Measurements from ENCODE around the gene WWC2.
"Not testable (repeated sequence)": the region's sequence is repeated elsewhere in the genome, so short reads cannot be mapped to it uniquely, and the experiment has no call there.

WWC2 gene

DNA sequence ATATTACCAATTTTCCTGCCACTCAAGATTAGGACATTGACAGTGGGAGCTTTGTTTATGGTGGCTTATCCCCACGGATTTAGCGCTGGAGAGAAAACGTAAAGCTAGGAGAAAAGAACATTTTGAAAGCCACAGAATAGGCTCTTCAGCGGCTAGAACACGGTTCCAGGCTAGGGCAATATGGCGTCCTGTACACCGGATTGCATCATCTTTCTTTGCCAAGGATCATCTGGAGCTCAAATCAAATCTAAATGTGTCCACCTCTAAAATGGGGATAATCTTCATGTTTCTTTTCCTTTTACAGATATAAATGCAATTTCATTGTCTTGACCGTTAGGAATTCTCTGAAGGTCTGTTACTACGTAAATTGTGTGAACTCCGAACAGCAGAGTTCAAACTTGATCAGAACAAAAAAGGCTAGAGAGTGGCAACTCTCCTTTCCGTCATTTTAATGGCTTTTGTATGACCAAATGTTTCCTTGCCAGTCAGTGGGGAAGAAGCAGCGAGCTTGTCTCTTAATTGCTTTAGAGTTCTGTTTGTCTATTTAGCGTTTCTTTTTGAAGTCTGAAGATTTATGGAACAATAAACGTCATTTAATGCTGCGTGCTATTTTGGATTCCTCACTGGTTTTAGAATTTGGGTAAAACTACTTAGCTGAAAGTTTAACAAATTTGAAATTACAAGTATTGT lies 2.6 kb upstream of the WWC2 start:
- Mint-ChIP-seq H3K27ac (no peak overlapping the region), H3K4me3 (no peak overlapping the region), H3K4me1 (peaks cover 18% of the 10 kb centered on the region), H3K9me3 (no peaks in the 10 kb centered on the region), H3K27me3 (peaks cover 1% of the 10 kb centered on the region), H3K36me3 (no peaks in the 10 kb centered on the region)

DNA sequence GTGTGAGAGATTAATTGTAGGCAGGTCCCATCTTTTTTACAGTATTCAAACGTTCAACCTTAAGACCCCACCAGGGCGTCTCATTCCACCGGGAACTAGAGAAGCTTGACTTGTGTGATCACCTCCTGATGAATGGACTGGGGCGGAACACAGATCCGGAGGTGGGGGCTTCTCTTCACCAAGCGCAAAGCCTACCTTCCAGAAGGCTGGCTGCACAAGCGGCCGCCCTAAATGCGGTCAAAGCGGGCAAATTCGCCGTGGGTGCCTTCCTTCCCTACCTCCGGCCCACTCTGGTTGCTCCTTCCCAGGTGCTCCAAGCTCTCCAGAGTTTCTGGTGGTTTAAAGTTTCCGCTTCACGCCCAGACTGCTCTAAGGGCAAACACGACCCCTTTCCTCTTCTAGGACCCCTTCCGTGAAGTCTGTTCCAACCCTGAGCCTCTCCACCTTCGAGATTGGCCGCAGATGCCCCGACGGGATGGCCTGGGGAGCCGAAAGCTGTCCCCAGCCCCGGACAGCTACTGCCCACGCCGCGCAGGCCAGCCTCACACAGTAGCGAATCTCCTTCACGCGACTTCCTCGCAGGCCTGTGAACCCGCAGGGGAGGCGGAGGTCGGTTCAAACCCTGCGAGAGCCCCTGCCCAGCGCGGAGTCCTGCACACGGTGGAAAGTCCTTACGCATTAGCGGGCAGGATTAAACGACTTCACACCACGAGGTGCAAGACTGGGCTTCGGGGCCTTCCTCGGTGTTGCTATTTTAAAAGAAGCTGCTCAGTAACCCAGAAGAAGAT lies 1.6 kb upstream of the WWC2 start:
- peaks cover 24% of the 10 kb centered on the region for H3K4me1 Mint-ChIP-seq
- peaks cover 1% of the 10 kb centered on the region for H3K27me3 Mint-ChIP-seq
- H3K9me3 Mint-ChIP-seq, result no peaks in the 10 kb centered on the region
- no peaks in the 10 kb centered on the region for H3K36me3 Mint-ChIP-seq
- peak overlapping the region; percentile 81 for H3K27ac Mint-ChIP-seq
- H3K4me3 Mint-ChIP-seq, result peak overlapping the region; percentile 66

DNA sequence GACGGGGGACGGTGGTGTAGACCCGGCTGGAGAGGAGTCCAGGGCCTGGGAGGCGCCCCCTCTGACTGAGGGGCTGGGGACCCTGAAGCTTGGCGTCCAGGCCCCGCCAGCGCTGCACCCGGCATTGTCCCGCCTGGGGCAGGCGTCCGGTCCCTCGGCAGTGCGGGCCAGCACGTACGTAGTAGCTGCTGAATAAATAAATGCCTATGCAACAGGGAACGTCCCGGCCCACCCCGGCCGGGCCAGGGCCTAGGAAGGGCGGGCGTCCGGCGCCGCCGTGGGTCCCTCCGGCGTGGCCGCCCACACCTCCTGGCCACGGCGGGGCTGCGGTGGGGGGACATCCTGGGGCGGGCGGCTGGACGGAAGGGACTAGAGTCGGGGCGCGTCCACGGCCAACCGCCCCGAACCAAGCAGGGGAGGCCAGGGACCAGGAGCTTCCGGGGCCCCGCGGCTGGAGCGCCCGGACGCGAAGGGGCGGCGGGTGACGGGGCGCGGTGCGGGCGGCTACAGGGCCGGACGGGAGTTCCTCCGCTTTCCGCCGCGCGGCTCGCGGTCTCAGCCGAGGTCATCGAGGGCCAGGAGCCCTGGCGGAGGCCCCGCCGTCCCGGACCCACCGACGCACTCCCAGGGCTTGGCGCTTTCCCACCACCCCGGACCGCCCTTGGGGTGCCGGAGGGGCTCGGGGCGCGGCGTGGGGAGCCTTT lies 886 bp upstream of the WWC2 start:
- peaks cover 24% of the 10 kb centered on the region for H3K4me1 Mint-ChIP-seq
- no peaks in the 10 kb centered on the region for H3K36me3 Mint-ChIP-seq
- H3K9me3 Mint-ChIP-seq, result no peaks in the 10 kb centered on the region
- no peak overlapping the region for H3K27ac Mint-ChIP-seq
- H3K4me3 Mint-ChIP-seq, result peak overlapping the region; percentile 74
- peaks cover 1% of the 10 kb centered on the region for H3K27me3 Mint-ChIP-seq

DNA sequence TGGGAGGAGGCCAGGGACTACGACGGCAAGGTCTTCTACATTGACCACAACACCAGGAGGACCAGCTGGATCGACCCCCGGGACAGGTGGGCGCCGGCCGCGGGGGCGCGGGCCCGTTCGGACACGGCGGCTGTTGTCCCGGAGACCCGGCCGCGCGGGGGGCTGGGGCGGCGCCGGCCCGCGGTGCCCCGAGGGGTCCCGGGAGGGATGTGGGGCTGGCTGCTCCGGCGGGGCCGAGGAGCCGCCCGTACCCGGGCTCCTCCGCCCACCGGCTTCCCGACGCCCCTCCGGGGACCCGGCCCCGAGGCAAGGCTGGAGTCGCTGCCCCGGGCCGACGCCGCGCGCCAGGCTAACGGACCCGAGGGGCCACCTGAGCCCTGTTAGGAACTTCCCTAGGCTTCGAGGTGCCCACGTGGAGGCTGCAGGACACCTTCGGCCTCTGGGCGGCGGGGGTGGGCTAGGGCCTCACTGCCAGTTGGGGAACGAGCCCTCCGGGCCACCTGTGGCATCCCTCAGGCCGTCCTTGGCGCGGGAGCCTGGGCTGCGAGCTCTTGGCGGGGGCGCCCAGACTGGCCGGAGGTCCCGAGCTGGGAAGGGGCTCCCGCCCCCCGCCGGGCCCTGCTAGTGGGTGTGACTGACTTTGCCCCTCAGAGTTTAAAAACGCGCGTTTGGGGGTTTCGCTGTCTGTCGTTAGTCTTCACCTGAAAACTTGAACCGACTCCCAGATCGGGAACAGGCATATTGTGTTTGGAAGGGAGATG lies 660 bp downstream of the WWC2 start:
- peaks cover 24% of the 10 kb centered on the region for H3K4me1 Mint-ChIP-seq
- peaks cover 2% of the 10 kb centered on the region for H3K27me3 Mint-ChIP-seq
- H3K9me3 Mint-ChIP-seq, result no peaks in the 10 kb centered on the region
- no peak overlapping the region for H3K27ac Mint-ChIP-seq
- no peaks in the 10 kb centered on the region for H3K36me3 Mint-ChIP-seq
- peak overlapping the region; percentile 74 for H3K4me3 Mint-ChIP-seq

DNA sequence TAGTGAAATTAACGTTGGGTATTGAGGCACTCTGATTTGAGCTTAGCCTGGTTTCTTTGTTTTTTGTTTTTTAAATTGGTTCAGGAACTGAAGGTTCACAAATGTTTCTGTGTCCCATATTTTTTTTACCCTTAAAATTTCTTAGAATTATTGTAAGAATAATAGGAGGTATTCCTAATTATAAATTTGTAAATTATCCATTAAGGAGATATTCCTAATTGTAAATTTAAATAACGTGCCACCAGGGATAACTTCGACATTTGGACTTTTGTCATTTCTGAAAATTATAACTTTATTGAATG lies 1.2 kb downstream of the WWC2 start:
- no peaks in the 10 kb centered on the region for H3K36me3 Mint-ChIP-seq
- H3K4me3 Mint-ChIP-seq, result peak overlapping the region; percentile 74
- peaks cover 2% of the 10 kb centered on the region for H3K27me3 Mint-ChIP-seq
- H3K9me3 Mint-ChIP-seq, result no peaks in the 10 kb centered on the region
- H3K27ac Mint-ChIP-seq, result no peak overlapping the region
- H3K4me1 Mint-ChIP-seq, result peaks cover 24% of the 10 kb centered on the region

DNA sequence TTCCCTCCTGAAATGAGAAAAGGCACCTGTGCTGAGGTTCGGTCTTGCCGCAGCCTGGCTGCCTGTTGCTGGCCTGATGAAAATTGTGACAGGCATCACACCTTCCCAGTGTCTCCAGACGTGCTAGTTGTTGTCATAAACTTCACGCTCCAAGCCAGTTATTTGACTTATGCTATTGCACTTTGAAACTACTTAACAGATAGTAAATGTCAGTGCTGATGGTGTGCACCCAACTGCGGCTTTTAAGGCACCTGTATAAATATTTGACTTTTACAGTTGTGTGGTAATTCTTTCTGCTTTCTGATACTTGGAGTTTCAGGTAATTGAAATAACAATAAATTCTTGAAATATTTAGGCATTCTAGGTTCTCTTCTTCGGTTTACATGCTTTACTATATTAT lies 1.8 kb downstream of the WWC2 start:
- Mint-ChIP-seq H3K4me1 (peaks cover 24% of the 10 kb centered on the region), H3K27me3 (peaks cover 2% of the 10 kb centered on the region)

DNA sequence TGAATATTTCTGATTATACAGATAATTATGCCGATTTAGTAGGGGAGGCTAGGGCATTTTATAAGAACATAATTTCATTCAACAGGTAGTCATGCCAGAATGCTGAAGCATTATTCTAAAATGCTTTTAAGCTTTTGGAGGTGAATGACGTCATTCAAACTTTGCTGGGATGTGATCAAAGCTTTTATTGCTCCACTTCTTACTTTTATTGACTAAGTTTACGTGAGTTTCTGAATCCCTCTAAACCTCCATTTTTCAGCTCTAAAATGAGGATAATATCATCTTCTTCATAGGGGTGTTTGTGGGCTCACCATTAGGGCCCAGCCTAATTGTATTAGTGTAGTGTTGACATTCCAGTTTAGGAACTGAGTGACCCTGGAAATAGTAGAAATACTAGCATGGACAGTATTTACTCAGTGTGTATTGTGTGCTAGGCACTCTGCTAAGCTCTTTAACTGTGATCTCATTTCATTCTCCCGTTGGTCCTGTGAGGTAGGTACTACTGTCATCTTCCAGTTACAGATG lies 3.0 kb downstream of the WWC2 start:
- peaks cover 5% of the 10 kb centered on the region for H3K27me3 Mint-ChIP-seq
- H3K9me3 Mint-ChIP-seq, result no peaks in the 10 kb centered on the region
- no peak overlapping the region for H3K4me3 Mint-ChIP-seq
- H3K36me3 Mint-ChIP-seq, result no peaks in the 10 kb centered on the region
- peaks cover 20% of the 10 kb centered on the region for H3K4me1 Mint-ChIP-seq
- H3K27ac Mint-ChIP-seq, result no peak overlapping the region

More for the DNA sequence above, 1.8 kb downstream of the WWC2 start:
- Mint-ChIP-seq H3K36me3 (no peaks in the 10 kb centered on the region), H3K9me3 (no peaks in the 10 kb centered on the region), H3K4me3 (peak overlapping the region; percentile 23), H3K27ac (no peak overlapping the region)

DNA sequence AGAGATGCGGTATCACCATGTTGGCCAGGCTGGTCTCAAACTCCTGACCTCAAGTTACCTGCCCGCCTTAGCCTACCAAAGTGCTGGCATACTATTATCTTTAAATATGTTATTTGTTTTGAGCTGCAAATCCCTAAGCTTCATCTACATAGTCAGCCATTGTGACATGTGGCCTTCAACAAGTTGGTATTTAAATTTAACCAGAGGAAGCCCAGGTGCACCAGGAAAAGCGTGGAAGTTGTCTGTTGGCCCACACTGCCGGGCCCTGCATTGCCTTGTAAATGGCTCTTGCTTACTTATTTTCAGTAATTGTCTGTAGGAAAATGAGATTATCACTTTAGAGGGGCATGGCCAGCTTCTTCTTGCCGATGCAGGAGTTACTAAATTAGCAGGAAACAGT lies 6.0 kb downstream of the WWC2 start:
- Mint-ChIP-seq H3K27me3 (peaks cover 5% of the 10 kb centered on the region), H3K4me3 (no peak overlapping the region), H3K36me3 (peaks cover 1% of the 10 kb centered on the region), H3K9me3 (no peaks in the 10 kb centered on the region), H3K27ac (no peak overlapping the region), H3K4me1 (peaks cover 15% of the 10 kb centered on the region)

DNA sequence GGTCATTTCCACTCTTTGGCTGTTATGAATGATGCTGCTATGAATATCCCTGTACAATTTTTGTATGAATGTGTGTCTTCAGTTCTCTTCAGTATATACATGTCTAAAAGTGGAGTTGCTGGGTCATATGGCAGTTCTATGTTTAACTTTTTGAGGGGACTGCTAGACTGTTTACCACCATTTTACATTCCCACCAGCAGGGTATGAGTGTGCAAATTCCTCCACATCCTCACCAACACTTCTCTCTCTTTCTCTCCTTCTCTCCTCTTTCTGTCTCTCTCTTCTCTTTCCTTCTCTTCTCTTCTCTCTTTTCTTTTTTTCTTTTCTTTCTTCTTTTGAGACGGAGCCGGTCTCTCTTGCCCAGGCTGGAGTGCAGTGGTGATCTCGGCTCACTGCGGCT lies 7.8 kb downstream of the WWC2 start:
- Mint-ChIP-seq H3K4me1 (peaks cover 7% of the 10 kb centered on the region), H3K27ac (no peak overlapping the region), H3K27me3 (peaks cover 5% of the 10 kb centered on the region), H3K36me3 (peaks cover 1% of the 10 kb centered on the region), H3K9me3 (no peaks in the 10 kb centered on the region), H3K4me3 (no peak overlapping the region)

DNA sequence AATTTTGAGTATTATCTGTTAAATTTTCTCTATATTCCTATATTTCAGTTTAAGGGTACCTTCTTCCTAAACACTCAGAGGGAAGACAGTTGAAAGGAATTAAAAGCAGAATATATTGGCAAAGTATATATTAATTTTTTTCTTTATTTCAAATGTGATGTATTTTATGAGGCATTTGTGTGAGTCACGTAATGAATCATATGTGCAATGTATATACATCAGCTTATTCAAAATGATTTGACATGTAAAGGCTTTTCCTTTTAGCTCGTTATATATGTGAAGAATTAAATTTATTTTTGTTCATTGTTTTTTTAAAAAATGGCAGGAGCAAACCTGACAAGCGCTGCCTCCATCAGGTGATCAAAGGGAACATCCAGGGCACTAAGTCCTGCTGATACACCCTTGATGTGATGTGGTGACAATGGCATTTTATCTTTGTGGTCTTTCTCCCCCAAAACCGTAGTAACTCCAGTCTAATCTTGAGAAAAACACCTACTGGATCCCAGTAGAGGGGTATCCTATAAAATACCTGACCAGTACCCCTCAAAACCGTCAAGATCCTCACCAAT lies 8.9 kb downstream of the WWC2 start:
- Mint-ChIP-seq H3K27ac (no peak overlapping the region), H3K4me3 (no peak overlapping the region), H3K9me3 (no peaks in the 10 kb centered on the region), H3K4me1 (peaks cover 3% of the 10 kb centered on the region), H3K36me3 (peaks cover 1% of the 10 kb centered on the region), H3K27me3 (peaks cover 5% of the 10 kb centered on the region)

DNA sequence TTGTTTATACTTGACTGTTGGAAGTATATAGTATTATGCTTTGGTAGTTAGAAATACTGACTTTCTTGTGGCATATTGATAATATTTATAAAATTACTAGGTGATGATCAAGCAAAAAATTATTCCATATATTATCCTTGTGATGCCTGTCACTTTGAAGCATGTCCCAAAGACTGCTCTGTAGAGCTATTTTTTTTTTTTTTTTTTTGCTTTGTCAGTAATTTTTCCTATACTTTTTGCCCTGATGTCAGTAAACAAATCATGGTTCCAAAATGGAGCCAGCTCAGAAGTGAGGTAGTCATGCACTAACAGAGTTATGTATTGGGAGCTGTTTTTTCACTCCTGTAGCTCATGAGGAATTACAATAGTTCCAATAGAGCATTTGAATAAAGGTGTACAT lies 11.2 kb downstream of the WWC2 start:
- H3K27me3 Mint-ChIP-seq, result peaks cover 4% of the 10 kb centered on the region
- H3K4me3 Mint-ChIP-seq, result no peak overlapping the region
- no peak overlapping the region for H3K27ac Mint-ChIP-seq
- H3K9me3 Mint-ChIP-seq, result no peaks in the 10 kb centered on the region
- H3K4me1 Mint-ChIP-seq, result peaks cover 7% of the 10 kb centered on the region
- H3K36me3 Mint-ChIP-seq, result peaks cover 1% of the 10 kb centered on the region

DNA sequence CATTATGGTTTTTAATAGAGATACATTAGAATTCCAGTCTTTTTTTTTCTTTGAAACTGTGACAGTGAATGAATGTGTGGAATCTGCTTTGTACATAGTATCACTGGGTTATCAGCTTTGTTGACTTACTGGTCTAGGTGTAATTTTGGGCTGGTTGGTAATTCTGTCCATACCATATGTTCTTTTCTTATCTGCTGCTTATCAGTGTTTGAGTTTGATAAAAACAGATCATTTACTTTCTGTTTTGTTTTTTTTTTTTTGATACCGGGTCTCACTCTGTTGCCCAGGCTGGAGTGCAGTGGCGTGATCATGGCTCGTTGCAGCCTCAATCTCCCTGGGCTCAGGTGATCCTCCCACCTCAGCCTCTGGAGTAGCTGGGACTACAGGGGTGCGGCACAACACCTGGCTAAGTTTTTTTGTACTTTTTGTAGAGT lies 12.4 kb downstream of the WWC2 start:
- peaks cover 3% of the 10 kb centered on the region for H3K27me3 Mint-ChIP-seq
- H3K9me3 Mint-ChIP-seq, result no peaks in the 10 kb centered on the region
- H3K4me1 Mint-ChIP-seq, result peaks cover 6% of the 10 kb centered on the region
- H3K36me3 Mint-ChIP-seq, result peaks cover 1% of the 10 kb centered on the region
- no peak overlapping the region for H3K27ac Mint-ChIP-seq
- no peak overlapping the region for H3K4me3 Mint-ChIP-seq

DNA sequence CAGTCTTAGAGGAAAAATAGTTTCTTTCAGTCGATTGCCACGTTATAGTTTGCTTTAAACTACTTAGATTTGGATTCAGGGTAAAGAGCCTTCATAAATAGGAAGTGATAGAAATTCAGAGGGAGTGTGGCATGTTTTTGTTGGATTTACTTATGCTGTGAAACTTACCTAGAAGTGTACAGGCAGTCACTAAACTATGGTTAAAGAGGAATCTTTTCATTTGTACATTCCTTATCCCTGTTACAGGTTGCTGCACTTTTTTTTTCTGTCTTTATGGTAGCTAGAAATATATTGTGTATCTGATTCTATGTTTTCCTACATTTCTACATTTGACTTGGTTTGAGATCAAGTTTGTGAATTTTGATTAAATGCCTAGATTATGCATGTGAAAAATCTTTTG lies 19.1 kb downstream of the WWC2 start:
- H3K9me3 Mint-ChIP-seq, result no peaks in the 10 kb centered on the region
- H3K4me1 Mint-ChIP-seq, result peaks cover 4% of the 10 kb centered on the region
- H3K27ac Mint-ChIP-seq, result no peak overlapping the region

DNA sequence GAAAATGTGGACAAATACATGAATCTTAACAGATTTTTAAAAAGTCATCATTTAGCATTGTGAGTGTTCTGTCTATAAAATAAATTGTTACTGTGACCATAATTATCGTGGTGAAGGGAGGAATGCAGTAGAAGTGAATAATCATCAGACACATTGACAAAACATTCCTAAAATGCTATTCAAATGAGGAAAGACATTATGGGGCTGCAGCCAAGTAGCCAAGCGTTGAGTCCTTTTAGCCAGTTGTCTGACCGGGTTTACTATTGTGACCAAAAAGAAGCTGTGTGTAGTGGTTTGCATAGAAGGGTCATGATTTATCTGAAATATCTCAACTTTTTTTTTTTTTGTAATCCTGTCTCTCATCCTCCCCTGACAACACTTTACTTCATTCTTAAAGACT lies 19.5 kb downstream of the WWC2 start:
- Mint-ChIP-seq H3K36me3 (no peaks in the 10 kb centered on the region), H3K9me3 (no peaks in the 10 kb centered on the region), H3K4me3 (no peak overlapping the region), H3K27ac (no peak overlapping the region), H3K4me1 (peaks cover 4% of the 10 kb centered on the region), H3K27me3 (no peaks in the 10 kb centered on the region)

More for the DNA sequence above, 19.1 kb downstream of the WWC2 start:
- Mint-ChIP-seq H3K4me3 (no peak overlapping the region), H3K27me3 (no peaks in the 10 kb centered on the region), H3K36me3 (no peaks in the 10 kb centered on the region)

DNA sequence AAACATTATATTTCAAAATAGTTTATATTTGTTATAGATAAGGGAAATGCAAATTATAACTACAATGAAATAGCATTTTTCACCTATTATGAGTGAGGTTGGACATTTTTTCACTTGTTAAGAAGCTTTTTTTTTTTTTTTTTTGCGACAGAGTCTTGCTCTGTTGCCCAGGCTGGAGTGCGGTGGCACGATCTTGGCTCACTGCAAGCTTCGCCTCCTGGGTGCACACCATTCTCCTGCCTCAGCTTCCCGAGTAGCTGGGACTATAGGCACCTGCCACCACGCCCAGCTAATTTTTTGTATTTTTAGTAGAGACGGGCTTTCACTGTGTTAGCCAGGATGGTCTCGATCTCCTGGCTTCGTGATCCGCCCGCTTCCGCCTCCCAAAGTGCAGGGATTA lies 22.6 kb downstream of the WWC2 start:
- not testable (repeated sequence) for H3K9me3 Mint-ChIP-seq, H3K27ac Mint-ChIP-seq, H3K4me1 Mint-ChIP-seq, H3K36me3 Mint-ChIP-seq, H3K4me3 Mint-ChIP-seq, H3K27me3 Mint-ChIP-seq
